RWPE1 (cell line): Measurements from ENCODE around the gene CKS1B.

Experiments
- CTCF ChIA-PET: fragments of 350-600 bp; sonication (Branson Sonifier 250); formaldehyde crosslinking; extraction: SDS; loops from one replicate; lab custom pipeline; 2021; lab: Yijun Ruan, JAX
- POLR2A ChIA-PET: fragments of 400-600 bp; formaldehyde crosslinking; extraction: SDS; loops from one replicate; lab custom pipeline; 2020; ENCODE audit warnings: antibody characterized with exemption; ENCODE audit not compliant: low non-redundant PET; lab: Yijun Ruan, JAX
- DNase-seq: peaks from one replicate; pipeline ENCODE4 v3.0.0; 2012; ENCODE audit warnings: low spot score
- H3K27ac ChIP-seq: fragments of 450-650 bp; 2 replicates; pipeline ENCODE4 v1.5.1; 2017
- TF ChIP-seq, protein P1 (sequence below): fragments of 450-650 bp; conservative IDR thresholded peaks from 2 replicates; pipeline ENCODE4 v1.5.1; 2017; ENCODE audit warnings: low read depth, mild to moderate bottlenecking

The CKS1B gene

DNA sequence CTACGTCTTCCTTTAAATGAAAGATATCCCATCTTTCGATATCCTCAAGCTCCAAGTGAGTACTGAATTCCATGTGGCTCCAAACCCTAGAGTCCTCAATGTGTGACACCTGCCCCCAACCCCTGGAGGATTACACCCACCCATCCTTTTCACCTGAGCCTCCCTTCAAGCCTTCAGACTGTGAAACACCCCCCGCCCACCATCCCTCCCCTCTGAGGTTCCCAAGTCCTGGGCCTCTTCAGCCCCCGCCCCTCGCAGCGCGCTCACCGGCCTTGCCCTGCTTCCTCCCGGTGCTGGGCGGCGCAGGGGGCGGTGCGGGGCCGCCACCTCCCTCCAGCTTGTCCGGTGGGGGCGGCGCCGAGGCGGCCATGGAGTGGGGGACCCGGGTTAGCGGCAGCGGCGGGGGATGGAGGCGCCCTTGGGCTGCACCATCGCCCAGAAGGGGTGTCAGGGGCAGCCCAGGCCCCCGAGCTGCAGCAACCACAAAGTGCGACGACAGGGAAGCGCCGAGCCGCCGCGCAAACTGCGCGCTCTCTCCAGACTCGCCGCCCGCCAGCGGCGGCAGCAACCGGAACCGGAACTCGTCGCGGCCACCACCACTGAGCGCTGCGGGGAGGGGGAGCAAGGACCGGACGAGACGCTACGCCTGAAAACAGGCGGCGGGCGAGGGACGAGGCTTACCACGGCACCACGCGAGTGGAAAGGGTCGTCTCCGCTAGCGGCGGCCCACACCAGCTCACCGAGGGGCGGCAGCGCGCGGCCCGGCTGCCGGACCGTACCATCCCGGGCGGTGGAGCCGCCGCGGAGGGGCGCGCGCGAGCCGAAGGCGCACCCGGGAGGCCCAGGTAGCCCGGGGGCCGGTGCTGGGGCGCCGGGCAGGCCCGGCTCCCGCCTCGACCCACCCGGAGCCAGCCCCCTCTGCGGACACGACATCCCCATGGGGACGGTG is 13.0 kb upstream of the CKS1B start, which contains the start of gene PYGO2:
Gene PYGO2 (minus strand): TSS at position 576 of the 949 bp plus-strand sequence. CDS start 206 bp downstream, at position 370.
- H3K27ac ChIP-seq: peak within 1 kb of the TSS; percentile 100
- POLR2A ChIA-PET: interaction anchor here (0.6 to 2.4 kb wide), 4 partner anchors 10 to 328 kb away, joined by 3 to 24 read pairs (median 3); partner anchors contain the start of gene SHC1
- TF ChIP-seq, protein P1, sequence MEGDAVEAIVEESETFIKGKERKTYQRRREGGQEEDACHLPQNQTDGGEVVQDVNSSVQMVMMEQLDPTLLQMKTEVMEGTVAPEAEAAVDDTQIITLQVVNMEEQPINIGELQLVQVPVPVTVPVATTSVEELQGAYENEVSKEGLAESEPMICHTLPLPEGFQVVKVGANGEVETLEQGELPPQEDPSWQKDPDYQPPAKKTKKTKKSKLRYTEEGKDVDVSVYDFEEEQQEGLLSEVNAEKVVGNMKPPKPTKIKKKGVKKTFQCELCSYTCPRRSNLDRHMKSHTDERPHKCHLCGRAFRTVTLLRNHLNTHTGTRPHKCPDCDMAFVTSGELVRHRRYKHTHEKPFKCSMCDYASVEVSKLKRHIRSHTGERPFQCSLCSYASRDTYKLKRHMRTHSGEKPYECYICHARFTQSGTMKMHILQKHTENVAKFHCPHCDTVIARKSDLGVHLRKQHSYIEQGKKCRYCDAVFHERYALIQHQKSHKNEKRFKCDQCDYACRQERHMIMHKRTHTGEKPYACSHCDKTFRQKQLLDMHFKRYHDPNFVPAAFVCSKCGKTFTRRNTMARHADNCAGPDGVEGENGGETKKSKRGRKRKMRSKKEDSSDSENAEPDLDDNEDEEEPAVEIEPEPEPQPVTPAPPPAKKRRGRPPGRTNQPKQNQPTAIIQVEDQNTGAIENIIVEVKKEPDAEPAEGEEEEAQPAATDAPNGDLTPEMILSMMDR: peak; percentile 77
- CTCF ChIA-PET: interaction anchor here (0.5 to 2.0 kb wide), 7 partner anchors 18 to 716 kb away, joined by 3 to 8 read pairs (median 4); no protein-coding TSS in a partner anchor
- DNase-seq: no peak

DNA sequence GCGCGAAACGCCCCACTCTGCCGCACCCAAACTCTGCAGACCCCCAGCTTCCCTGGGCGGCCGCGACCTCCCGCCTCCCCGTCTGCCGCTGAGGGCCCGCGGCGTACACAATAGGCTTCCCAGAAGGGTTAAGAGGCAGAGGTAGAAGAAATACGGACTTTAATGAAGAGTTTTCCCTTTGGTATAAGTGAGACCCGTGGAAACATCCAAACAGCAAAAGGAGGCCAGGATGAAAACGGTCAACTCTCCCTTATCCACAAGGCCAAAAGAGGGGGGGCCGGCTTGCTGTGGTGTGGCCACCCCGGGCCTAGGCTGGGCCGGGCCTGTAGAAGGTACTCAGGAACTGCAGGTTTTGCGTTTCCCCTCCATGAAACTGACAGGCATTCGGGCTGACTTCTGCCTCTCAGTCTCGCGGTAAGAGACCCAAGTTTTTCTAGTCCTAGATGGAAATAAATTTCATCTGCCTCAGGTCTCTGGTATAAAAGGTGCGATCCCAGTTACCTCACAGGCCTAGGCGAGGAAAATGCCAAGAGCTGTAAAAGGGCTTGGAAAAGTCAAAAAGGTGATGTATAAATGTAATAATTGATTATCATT is 12.2 kb upstream of the CKS1B start:
- TF ChIP-seq, protein P1: no peak
- H3K27ac ChIP-seq: peak overlapping the region; percentile 100
- ChIA-PET POLR2A (interaction anchor here (0.6 to 2.4 kb wide), 2 partner anchors 9 to 328 kb away, joined by 3 to 24 read pairs; partner anchors contain the start of gene SHC1), CTCF (interaction anchor here (0.6 to 2.0 kb wide), 4 partner anchors 19 to 388 kb away, joined by 3 to 8 read pairs (median 4); no protein-coding TSS in a partner anchor)
- no peak for DNase-seq

DNA sequence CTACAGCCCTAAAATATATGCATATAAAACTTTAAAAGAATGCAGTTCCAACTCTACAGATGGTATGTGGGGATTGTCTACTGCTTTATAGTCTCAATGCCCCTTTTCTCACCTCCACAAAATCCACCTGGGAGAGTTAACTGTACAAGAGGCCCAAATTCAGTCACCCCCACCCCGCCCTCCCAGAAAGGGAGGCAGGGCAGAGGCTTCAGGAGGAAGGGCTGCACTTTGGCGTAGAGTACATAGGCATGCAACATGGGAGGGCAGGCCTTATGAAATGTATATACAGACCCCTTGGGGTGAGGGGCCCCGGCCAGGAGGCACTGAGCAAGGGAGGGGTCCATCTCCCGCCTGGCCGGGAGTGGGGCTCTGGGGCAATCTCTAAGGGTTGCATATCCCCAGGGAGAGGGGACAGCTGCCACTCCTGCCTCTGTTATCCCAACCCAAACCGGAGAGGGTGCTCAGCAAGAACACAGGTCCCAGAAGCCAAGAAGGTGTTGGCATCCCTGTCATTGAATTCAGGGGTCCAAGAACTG is 11.6 kb upstream of the CKS1B start:
- ChIA-PET CTCF (interaction anchor here (0.6 to 1.2 kb wide), 2 partner anchors 32 to 388 kb away, joined by 3 read pairs; no protein-coding TSS in a partner anchor), POLR2A (interaction anchor here (2.4 kb wide), 1 partner anchor 9 kb away, joined by 24 read pairs; the partner anchor contains the start of gene SHC1)
- no peak for DNase-seq
- TF ChIP-seq, protein P1: no peak
- peak overlapping the region; percentile 100 for H3K27ac ChIP-seq

DNA sequence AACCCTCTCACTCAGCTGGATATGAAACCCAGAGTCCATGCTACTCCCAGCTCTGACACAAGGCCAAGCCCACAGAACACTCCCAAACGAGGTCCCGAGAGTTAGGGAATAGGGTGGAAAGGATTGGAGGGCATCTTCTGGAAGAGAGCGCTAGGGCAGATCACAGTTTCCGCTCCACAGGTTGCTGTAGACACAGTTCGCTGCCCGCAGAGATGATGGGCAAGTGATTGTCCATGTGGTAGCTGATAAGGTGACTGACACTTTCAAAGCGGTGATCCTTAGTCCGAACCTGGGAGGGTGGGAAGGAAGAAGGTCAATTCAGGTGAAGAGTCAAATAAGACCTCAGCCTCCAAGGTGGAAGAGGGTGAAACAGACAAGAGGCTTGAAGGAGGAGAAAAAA is 10.8 kb upstream of the CKS1B start:
- peak overlapping the region; percentile 100 for H3K27ac ChIP-seq
- DNase-seq: no peak
- ChIA-PET POLR2A (no interaction called here), CTCF (interaction anchor here (0.7 to 1.1 kb wide), 2 partner anchors 54 to 98 kb away, joined by 3 to 4 read pairs; no protein-coding TSS in a partner anchor)
- TF ChIP-seq, protein P1: no peak

DNA sequence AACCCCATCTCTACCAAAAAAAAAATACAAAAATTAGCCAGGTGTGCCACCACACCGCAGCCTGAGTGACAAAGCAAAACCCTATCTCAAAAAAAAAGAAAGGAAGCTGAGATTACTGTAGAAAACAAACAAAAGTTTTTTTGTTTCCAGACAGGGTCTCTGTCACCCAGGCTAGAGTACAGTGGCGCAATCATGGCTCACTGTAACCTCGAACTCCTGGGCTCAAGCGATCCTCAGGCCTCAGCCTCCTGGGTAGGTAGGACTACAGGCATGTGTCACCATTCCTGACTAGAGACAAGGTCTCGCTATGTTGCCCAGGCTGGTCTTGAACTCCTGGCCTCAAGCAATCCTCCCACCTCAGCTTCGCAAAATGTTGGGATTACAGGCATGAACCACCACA is 10.1 kb upstream of the CKS1B start:
- TF ChIP-seq, protein P1: no peak
- ChIA-PET CTCF (interaction anchor here (0.7 to 1.2 kb wide), 3 partner anchors 80 to 100 kb away, joined by 3 to 4 read pairs (median 3); no protein-coding TSS in a partner anchor), POLR2A (interaction anchor here (1.4 kb wide), 1 partner anchor 19 kb away, joined by 4 read pairs; the partner anchor contains the start of gene FLAD1)
- H3K27ac ChIP-seq: peak overlapping the region; percentile 100
- DNase-seq: no peak
